Measurements from ENCODE around the gene NOP16. TPM values are rescaled to one million over a fixed set of nuclear protein-coding genes. Genes with fewer than 3 reads are reported as not detected.

Gene NOP16
- total and polyA plus RNA-seq, 2 of the 13 experiments (the other 11 are each of a cell fraction or from before 2014, with no cell fraction given) = 43.3 to 48.4 TPM

DNA sequence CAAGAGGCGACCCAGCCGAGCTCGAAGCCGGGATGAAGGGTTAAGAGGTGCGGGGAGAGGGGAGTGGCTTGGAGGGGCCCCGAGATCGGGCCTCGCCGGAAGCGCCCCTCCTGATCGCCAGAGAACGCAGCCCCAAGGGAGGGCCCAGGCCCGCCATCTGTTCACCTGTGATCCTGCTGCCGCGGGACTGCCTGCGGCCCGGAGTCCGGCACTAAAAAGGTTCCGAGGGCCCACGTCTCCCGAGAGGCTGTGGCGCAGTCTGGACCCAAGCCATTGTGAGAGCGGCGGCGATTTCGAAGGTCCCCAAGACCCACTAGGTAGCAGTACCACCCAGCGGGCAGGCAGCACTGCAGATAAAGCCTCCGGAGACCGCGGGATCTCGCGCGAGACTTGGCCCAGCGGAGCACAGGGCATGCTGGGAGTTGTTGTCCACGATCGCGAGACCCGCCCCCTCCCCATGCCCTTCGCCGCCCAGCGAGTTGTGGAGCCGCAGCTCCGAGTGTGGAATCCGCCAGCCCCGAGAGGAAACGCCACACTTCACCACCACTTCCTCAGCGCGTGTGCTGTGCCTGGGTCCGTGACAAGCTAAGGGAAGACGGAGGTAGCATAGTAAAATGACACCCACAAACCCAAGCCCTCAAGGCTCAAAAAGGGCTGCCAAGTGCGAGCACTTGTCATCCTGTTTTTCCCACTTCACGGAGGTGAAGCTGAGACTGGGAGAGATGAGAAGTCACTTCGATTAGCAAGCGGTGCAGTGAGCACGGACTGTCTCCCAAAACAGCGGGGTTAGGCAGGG lies 26.8 kb downstream of the NOP16 start, which contains the start of gene KIAA1191 (continued):
- peak; percentile 84; the same call in 1 of the 2 replicates for TF ChIP-seq ZSCAN21 (CRISPR knock-in tag; IDR thresholded peaks at IDR 0.05; ENCODE audit: borderline replicate concordance)
- peak; percentile 61 for TF ChIP-seq FOSL2 (CRISPR knock-in tag; IDR thresholded peaks at IDR 0.05)
- TF ChIP-seq MEIS2 (CRISPR knock-in tag; IDR thresholded peaks at IDR 0.05) = peak; percentile 57; the same call in 1 of the 2 replicates
- TF ChIP-seq, protein P1, sequence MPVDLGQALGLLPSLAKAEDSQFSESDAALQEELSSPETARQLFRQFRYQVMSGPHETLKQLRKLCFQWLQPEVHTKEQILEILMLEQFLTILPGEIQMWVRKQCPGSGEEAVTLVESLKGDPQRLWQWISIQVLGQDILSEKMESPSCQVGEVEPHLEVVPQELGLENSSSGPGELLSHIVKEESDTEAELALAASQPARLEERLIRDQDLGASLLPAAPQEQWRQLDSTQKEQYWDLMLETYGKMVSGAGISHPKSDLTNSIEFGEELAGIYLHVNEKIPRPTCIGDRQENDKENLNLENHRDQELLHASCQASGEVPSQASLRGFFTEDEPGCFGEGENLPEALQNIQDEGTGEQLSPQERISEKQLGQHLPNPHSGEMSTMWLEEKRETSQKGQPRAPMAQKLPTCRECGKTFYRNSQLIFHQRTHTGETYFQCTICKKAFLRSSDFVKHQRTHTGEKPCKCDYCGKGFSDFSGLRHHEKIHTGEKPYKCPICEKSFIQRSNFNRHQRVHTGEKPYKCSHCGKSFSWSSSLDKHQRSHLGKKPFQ (CRISPR knock-in tag; IDR thresholded peaks at IDR 0.05; ENCODE audit: insufficient replicate concordance) = peak; percentile 19
- TF ChIP-seq ZNF501 (CRISPR knock-in tag; IDR thresholded peaks at IDR 0.05) = peak; percentile 98
- TF ChIP-seq, protein P2, sequence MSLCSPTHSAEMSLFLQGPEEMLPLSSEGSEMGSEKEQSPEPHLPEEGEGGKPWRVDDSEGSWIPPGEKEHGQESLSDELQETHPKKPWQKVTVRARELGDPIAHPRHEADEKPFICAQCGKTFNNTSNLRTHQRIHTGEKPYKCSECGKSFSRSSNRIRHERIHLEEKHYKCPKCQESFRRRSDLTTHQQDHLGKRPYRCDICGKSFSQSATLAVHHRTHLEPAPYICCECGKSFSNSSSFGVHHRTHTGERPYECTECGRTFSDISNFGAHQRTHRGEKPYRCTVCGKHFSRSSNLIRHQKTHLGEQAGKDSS (CRISPR knock-in tag; IDR thresholded peaks at IDR 0.05; ENCODE audit: borderline replicate concordance, low read depth) = 0 out of 2 replicates have a peak, but pooled peaks have one; percentile 57
- TF ChIP-seq, protein P3, sequence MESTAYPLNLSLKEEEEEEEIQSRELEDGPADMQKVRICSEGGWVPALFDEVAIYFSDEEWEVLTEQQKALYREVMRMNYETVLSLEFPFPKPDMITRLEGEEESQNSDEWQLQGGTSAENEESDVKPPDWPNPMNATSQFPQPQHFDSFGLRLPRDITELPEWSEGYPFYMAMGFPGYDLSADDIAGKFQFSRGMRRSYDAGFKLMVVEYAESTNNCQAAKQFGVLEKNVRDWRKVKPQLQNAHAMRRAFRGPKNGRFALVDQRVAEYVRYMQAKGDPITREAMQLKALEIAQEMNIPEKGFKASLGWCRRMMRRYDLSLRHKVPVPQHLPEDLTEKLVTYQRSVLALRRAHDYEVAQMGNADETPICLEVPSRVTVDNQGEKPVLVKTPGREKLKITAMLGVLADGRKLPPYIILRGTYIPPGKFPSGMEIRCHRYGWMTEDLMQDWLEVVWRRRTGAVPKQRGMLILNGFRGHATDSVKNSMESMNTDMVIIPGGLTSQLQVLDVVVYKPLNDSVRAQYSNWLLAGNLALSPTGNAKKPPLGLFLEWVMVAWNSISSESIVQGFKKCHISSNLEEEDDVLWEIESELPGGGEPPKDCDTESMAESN (CRISPR knock-in tag; conservative IDR thresholded peaks at IDR 0.05) = peak; percentile 89; the same call in 1 of the 2 replicates
- TF ChIP-seq ZNF709 (CRISPR knock-in tag; IDR thresholded peaks at IDR 0.05) = peak; percentile 88; the same call in 1 of the 2 replicates
- TF ChIP-seq, protein P4, sequence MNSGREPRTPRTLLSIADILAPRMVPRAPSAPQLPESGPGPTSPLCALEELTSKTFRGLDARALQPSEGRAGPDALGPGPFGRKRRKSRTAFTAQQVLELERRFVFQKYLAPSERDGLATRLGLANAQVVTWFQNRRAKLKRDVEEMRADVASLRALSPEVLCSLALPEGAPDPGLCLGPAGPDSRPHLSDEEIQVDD (CRISPR knock-in tag; IDR thresholded peaks at IDR 0.05; ENCODE audit: borderline replicate concordance) = peak; percentile 83
- peak; percentile 60 for TF ChIP-seq HNRNPLL (IDR thresholded peaks at IDR 0.05; ENCODE audit: low read depth, low read length, poor library complexity, severe bottlenecking)
- TF ChIP-seq FOXP1 (IDR thresholded peaks at IDR 0.05) = no peak
- 0 out of 2 replicates have a peak, but pooled peaks have one; percentile 13 for TF ChIP-seq FOXP1 (CRISPR knock-in tag; IDR thresholded peaks at IDR 0.05)
- peak; percentile 79; the same call in 1 of the 2 replicates for TF ChIP-seq NFATC3 (CRISPR knock-in tag; IDR thresholded peaks at IDR 0.05)
- TF ChIP-seq CCDC6 (CRISPR knock-in tag; IDR thresholded peaks at IDR 0.05) = peak; percentile 94; the same call in 1 of the 2 replicates
- TF ChIP-seq, protein P5, sequence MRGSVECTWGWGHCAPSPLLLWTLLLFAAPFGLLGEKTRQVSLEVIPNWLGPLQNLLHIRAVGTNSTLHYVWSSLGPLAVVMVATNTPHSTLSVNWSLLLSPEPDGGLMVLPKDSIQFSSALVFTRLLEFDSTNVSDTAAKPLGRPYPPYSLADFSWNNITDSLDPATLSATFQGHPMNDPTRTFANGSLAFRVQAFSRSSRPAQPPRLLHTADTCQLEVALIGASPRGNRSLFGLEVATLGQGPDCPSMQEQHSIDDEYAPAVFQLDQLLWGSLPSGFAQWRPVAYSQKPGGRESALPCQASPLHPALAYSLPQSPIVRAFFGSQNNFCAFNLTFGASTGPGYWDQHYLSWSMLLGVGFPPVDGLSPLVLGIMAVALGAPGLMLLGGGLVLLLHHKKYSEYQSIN (CRISPR knock-in tag; IDR thresholded peaks at IDR 0.05; ENCODE audit: borderline replicate concordance) = no peak
- peak; percentile 63; the same call in 1 of the 2 replicates for TF ChIP-seq HES4 (CRISPR knock-in tag; IDR thresholded peaks at IDR 0.05; ENCODE audit: borderline replicate concordance)
- TF ChIP-seq PCBP1 (IDR thresholded peaks at IDR 0.05; ENCODE audit: borderline replicate concordance, low read depth, low read length) = peak; percentile 69; the same call in 1 of the 2 replicates
- TF ChIP-seq, protein P6, sequence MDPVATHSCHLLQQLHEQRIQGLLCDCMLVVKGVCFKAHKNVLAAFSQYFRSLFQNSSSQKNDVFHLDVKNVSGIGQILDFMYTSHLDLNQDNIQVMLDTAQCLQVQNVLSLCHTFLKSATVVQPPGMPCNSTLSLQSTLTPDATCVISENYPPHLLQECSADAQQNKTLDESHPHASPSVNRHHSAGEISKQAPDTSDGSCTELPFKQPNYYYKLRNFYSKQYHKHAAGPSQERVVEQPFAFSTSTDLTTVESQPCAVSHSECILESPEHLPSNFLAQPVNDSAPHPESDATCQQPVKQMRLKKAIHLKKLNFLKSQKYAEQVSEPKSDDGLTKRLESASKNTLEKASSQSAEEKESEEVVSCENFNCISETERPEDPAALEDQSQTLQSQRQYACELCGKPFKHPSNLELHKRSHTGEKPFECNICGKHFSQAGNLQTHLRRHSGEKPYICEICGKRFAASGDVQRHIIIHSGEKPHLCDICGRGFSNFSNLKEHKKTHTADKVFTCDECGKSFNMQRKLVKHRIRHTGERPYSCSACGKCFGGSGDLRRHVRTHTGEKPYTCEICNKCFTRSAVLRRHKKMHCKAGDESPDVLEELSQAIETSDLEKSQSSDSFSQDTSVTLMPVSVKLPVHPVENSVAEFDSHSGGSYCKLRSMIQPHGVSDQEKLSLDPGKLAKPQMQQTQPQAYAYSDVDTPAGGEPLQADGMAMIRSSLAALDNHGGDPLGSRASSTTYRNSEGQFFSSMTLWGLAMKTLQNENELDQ (CRISPR knock-in tag; IDR thresholded peaks at IDR 0.05; ENCODE audit: borderline replicate concordance) = peak; percentile 72; the same call in 1 of the 2 replicates
- peak; percentile 19; the same call in 1 of the 2 replicates for TF ChIP-seq KLF13 (CRISPR knock-in tag; IDR thresholded peaks at IDR 0.05)
